ENCODE measurements around the gene IQGAP1. TPM values are rescaled to one million over a fixed set of nuclear protein-coding genes. Genes with fewer than 3 reads are reported as not detected.

The IQGAP1 gene
- total RNA-seq, 4 donors from 2014 or later: 202 to 243 (median 231) TPM

- H3K4me3 ChIP-seq (ENCODE audit: low read depth, poor library complexity, severe bottlenecking): no peak overlapping the region
- TF ChIP-seq POLR2A (IDR thresholded peaks at IDR 0.05) (no peak), CTCF (IDR thresholded peaks at IDR 0.05) (no peak)
- intact Hi-C loops (cut with DNase I; ENCODE audit: low total_unique reads): no loop called here
- DNase-seq (ENCODE audit: low spot score in 2 of 2): no peak
- WGBS, 2 donors: 70 to 79% methylated on average over 3 of the region's 3 CpGs
Observed at GRCh38 chr15:90540768-90541167, 152.7 kb downstream of the IQGAP1 start.

- intact Hi-C loops (cut with DNase I; ENCODE audit: low total_unique reads): no loop called here
- no peak for TF ChIP-seq POLR2A (IDR thresholded peaks at IDR 0.05)
- TF ChIP-seq CTCF (IDR thresholded peaks at IDR 0.05): no peak
- WGBS, 2 donors: 91% methylated on average over 7 of the region's 7 CpGs
- no peak overlapping the region for H3K4me3 ChIP-seq (ENCODE audit: low read depth, poor library complexity, severe bottlenecking)
- no peak for DNase-seq (ENCODE audit: low spot score in 2 of 2)
Observed at GRCh38 chr15:90545095-90545494, 157.1 kb downstream of the IQGAP1 start.

- 76 to 81% methylated on average over 2 of the region's 2 CpGs for WGBS, 2 donors
- DNase-seq (ENCODE audit: low spot score in 2 of 2): no peak
- no peak overlapping the region for H3K4me3 ChIP-seq (ENCODE audit: low read depth, poor library complexity, severe bottlenecking)
- TF ChIP-seq POLR2A (IDR thresholded peaks at IDR 0.05): no peak
- TF ChIP-seq CTCF (IDR thresholded peaks at IDR 0.05): no peak
- intact Hi-C loops (cut with DNase I; ENCODE audit: low total_unique reads): no loop called here
Observed at GRCh38 chr15:90547540-90547939, 159.5 kb downstream of the IQGAP1 start.

- TF ChIP-seq CTCF (IDR thresholded peaks at IDR 0.05) (no peak), POLR2A (IDR thresholded peaks at IDR 0.05) (no peak)
- intact Hi-C loops (cut with DNase I; ENCODE audit: low total_unique reads): no loop called here
- WGBS, 2 donors: 66 to 74% methylated on average over 6 of the region's 6 CpGs
- no peak overlapping the region for H3K4me3 ChIP-seq (ENCODE audit: low read depth, poor library complexity, severe bottlenecking)
- no peak for DNase-seq (ENCODE audit: low spot score in 2 of 2)
Observed at GRCh38 chr15:90550919-90551318, 162.9 kb downstream of the IQGAP1 start.

Other genes with a start within 250 kb of the IQGAP1 start
- gene SEMA4B, start 186.9 kb upstream of the IQGAP1 start, total RNA-seq: 100 to 1,000 TPM in 3 of 4 donors, 10 to 100 TPM in 1; 89.2 to 151 (median 106) TPM
- gene CIB1, start 154.3 kb upstream of the IQGAP1 start, total RNA-seq: 10 to 100 TPM in 3 of 4 donors, 1 to 10 TPM in 1; 10.0 to 32.2 (median 22.9) TPM
- gene GDPGP1, start 154.0 kb upstream of the IQGAP1 start, total RNA-seq: 1 to 10 TPM; 2.6 to 5.5 (median 3.9) TPM
- gene TTLL13, start 138.7 kb upstream of the IQGAP1 start, total RNA-seq: under 1 TPM in 1 of 4 donors, not detected in 3; 0.63 TPM
- 10 to 100 TPM; 49.8 to 66.8 (median 58.4) TPM for gene NGRN, start 122.6 kb upstream of the IQGAP1 start, total RNA-seq
- 1 to 10 TPM; 1.4 to 3.4 (median 2.4) TPM for gene ZNF774, start 36.0 kb upstream of the IQGAP1 start, total RNA-seq
- gene CRTC3, start 141.7 kb downstream of the IQGAP1 start, total RNA-seq: 10 to 100 TPM; 27.3 to 32.5 (median 28.9) TPM

Measured in lower leg skin (tissue), 4 donors.